C4-2B (cell line): ENCODE data around the gene IDUA.

Source experiments
- CTCF ChIP-seq: fragments of 450-650 bp; conservative IDR thresholded peaks from 2 replicates; pipeline ENCODE4 v1.5.1; 2017; ENCODE audit warnings: mild to moderate bottlenecking
- ZFX ChIP-seq: fragments of 450-650 bp; IDR thresholded peaks from 2 replicates; pipeline ENCODE4 v1.6.1; 2017

GRCh38 chr4:1015746-1016145 is 28.9 kb downstream of the IDUA start:
- no peak for TF ChIP-seq CTCF
- TF ChIP-seq ZFX: no peak
